ENCODE results near the gene MDM4.

The MDM4 gene

GRCh38 chr1:204602111-204602579 lies 85.9 kb downstream of the MDM4 start:
- Histone ChIP-seq H3K9ac (ENCODE audit: low read depth in 1 of 2, low read length in 2 of 2) (no peak overlapping the region), H3K27ac (ENCODE audit: low read depth, low read length) (no peak overlapping the region), H3K36me3 (ENCODE audit: control insufficient read depth in 1 of 2, insufficient read depth in 2 of 2, low read length in 2 of 2) (no peaks in the 10 kb centered on the region), H3K4me3 (ENCODE audit: low read depth in 1 of 2, low read length in 2 of 2) (no peak overlapping the region), H3K27me3 (ENCODE audit: control insufficient read depth in 1 of 2, insufficient read depth in 2 of 2, low read length in 2 of 2) (peaks cover 0 to 5% of the 10 kb centered on the region in 2 donors), H3K4me1 (ENCODE audit: control insufficient read depth in 1 of 2, insufficient read depth in 2 of 2, low read length in 2 of 2) (no peaks in the 10 kb centered on the region), H3K9me3 (ENCODE audit: control insufficient read depth in 1 of 2, low read length in 2 of 2) (no peaks in the 10 kb centered on the region)

- Histone ChIP-seq H3K9me3 (ENCODE audit: control insufficient read depth in 1 of 2, low read length in 2 of 2) (no peaks in the 10 kb centered on the region), H3K9ac (ENCODE audit: low read depth in 1 of 2, low read length in 2 of 2) (no peak overlapping the region), H3K36me3 (ENCODE audit: control insufficient read depth in 1 of 2, insufficient read depth in 2 of 2, low read length in 2 of 2) (no peaks in the 10 kb centered on the region), H3K4me1 (ENCODE audit: control insufficient read depth in 1 of 2, insufficient read depth in 2 of 2, low read length in 2 of 2) (no peaks in the 10 kb centered on the region), H3K27ac (ENCODE audit: low read depth, low read length) (no peak overlapping the region), H3K4me3 (ENCODE audit: low read depth in 1 of 2, low read length in 2 of 2) (no peak overlapping the region), H3K27me3 (ENCODE audit: control insufficient read depth in 1 of 2, insufficient read depth in 2 of 2, low read length in 2 of 2) (peaks cover 0 to 5% of the 10 kb centered on the region in 2 donors)
These were observed 86.8 kb downstream of the MDM4 start for GRCh38 chr1:204602871-204603542.

GRCh38 chr1:204605791-204606190 lies 89.6 kb downstream of the MDM4 start:
- H3K4me1 ChIP-seq (ENCODE audit: control insufficient read depth in 1 of 2, insufficient read depth in 2 of 2, low read length in 2 of 2) = no peaks in the 10 kb centered on the region
- no peaks in the 10 kb centered on the region for H3K36me3 ChIP-seq (ENCODE audit: control insufficient read depth in 1 of 2, insufficient read depth in 2 of 2, low read length in 2 of 2)
- H3K9me3 ChIP-seq (ENCODE audit: control insufficient read depth in 1 of 2, low read length in 2 of 2) = no peaks in the 10 kb centered on the region
- no peak overlapping the region for H3K4me3 ChIP-seq (ENCODE audit: low read depth in 1 of 2, low read length in 2 of 2)
- H3K9ac ChIP-seq (ENCODE audit: low read depth in 1 of 2, low read length in 2 of 2) = no peak overlapping the region
- H3K27ac ChIP-seq (ENCODE audit: low read depth, low read length) = no peak overlapping the region
- peaks cover 0 to 5% of the 10 kb centered on the region in 2 donors for H3K27me3 ChIP-seq (ENCODE audit: control insufficient read depth in 1 of 2, insufficient read depth in 2 of 2, low read length in 2 of 2)

Data from duodenal mucosa (tissue), 2 donors.